ENCODE results near the gene CYB561A3.
A peak's percentile ranks its signal among the peaks of the same experiment; 100 is the strongest.

- TF ChIP-seq CTCF (IDR thresholded peaks at IDR 0.05 in 8 of 11, conservative IDR thresholded peaks at IDR 0.05 in 3 of 11): no peak
- no peak for TF ChIP-seq POLR2A (IDR thresholded peaks at IDR 0.05)
- TF ChIP-seq POLR2AphosphoS5 (IDR thresholded peaks at IDR 0.05): peak in 2 of 3 donors; percentile 20 to 67
These were observed 16.5 kb downstream of the CYB561A3 start for GRCh38 chr11:61345170-61345610.

Measured in spleen (tissue), 7 donors.